ENCODE measurements around the gene KRTAP1-3.
"Not testable (repeated sequence)": the region's sequence is repeated elsewhere in the genome, so short reads cannot be mapped to it uniquely, and the experiment has no call there.

KRTAP1-3 gene

DNA sequence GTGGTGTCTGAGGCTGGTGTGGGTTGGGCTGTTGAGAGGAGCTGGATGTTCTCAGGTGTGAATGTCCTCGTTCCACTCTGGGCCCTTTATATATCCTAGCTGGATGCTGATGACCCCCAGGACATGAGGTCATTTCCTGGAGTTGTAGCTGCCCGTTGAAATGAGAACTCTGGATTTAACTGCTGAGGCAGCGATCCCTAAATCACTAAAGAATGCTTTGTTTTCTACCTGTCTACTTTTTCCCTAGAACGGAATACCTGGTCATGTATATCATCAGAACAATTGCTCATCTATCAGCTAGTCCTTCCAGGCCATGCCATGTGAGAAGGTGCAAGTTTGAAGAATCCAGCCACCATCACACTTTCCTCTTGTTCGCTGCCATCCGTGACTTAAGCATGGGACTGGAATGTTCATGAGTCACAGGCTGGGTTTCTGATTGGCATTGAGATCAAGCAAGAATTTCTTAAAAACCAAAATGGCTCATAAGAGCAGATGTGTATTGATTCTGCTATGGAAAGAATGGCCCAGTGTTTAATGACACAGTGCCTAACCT, 25.5 kb upstream of the KRTAP1-3 start, which contains the start of gene KRTAP2-3:
TSS of gene KRTAP2-3 (minus strand) at position 63 of the 553 bp plus-strand sequence. CDS start 64 bp downstream, outside the sequence.
- POLR2A ChIA-PET: no interaction called here
- no peak for DNase-seq (ENCODE audit: extremely low spot score)
- TF ChIP-seq CTBP1 (IDR thresholded peaks at IDR 0.05; ENCODE audit: borderline replicate concordance) (no peak), FOXK2 (IDR thresholded peaks at IDR 0.05) (no peak), FOXA1 (IDR thresholded peaks at IDR 0.05) (no peak), LEF1 (IDR thresholded peaks at IDR 0.05; ENCODE audit: borderline replicate concordance) (no peak), FOXM1 (IDR thresholded peaks at IDR 0.05; ENCODE audit: borderline replicate concordance) (no peak), ELF4 (IDR thresholded peaks at IDR 0.05) (no peak), SUZ12 (IDR thresholded peaks at IDR 0.05) (no peak), SP1 (IDR thresholded peaks at IDR 0.05) (no peak), HDGF (IDR thresholded peaks at IDR 0.05; ENCODE audit: borderline replicate concordance) (no peak), ZNF384 (IDR thresholded peaks at IDR 0.05) (no peak), L3MBTL2 (conservative IDR thresholded peaks at IDR 0.05) (no peak), BHLHE40 (IDR thresholded peaks at IDR 0.05; ENCODE audit: borderline replicate concordance) (no peak), NFRKB (IDR thresholded peaks at IDR 0.05) (no peak), TARDBP (IDR thresholded peaks at IDR 0.05) (no peak), ARNT (IDR thresholded peaks at IDR 0.05) (no peak)
- TF ChIP-seq, protein P1, sequence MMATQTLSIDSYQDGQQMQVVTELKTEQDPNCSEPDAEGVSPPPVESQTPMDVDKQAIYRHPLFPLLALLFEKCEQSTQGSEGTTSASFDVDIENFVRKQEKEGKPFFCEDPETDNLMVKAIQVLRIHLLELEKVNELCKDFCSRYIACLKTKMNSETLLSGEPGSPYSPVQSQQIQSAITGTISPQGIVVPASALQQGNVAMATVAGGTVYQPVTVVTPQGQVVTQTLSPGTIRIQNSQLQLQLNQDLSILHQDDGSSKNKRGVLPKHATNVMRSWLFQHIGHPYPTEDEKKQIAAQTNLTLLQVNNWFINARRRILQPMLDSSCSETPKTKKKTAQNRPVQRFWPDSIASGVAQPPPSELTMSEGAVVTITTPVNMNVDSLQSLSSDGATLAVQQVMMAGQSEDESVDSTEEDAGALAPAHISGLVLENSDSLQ (IDR thresholded peaks at IDR 0.05): no peak
- CTCF ChIA-PET: no interaction called here

DNA sequence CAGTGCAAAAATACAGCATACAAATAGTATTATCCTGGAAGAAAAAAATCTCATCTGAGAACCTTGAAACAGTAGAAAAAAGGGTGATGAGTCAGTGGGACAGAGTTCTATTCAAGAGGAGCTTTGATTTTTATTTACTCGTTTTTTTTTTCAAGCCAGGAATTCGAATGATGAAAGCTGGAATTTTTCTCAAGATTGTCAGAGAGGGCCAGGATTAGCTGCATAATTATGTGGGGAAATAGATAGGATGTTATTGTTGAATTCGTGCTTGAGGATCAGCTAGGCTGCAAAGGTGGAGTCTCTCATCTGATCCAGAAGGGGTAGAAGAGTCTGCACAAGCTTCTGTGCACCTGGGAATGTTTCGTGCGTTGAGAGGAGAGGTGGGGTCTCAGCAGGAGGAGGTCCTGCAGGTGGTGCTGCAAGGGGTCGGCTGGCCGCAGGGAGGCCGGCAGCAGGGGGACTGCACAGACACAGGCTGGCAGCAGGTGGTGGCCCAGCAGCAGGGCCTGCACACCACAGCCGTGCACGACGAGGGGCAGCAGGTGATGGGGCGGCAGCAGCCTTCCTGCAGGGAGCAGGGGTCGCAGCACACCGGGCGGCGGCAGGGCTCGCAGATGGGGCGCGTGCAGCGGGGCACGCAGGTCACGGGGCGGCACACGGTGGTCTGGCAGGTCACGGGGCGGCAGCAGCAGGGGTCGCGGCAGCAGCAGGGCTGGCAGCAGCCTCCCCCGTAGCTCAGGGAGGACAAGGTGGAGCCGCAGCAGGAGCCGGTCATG, 24.8 kb upstream of the KRTAP1-3 start:
- DNase-seq (ENCODE audit: extremely low spot score); POLR2A ChIA-PET: not testable (repeated sequence)

DNA sequence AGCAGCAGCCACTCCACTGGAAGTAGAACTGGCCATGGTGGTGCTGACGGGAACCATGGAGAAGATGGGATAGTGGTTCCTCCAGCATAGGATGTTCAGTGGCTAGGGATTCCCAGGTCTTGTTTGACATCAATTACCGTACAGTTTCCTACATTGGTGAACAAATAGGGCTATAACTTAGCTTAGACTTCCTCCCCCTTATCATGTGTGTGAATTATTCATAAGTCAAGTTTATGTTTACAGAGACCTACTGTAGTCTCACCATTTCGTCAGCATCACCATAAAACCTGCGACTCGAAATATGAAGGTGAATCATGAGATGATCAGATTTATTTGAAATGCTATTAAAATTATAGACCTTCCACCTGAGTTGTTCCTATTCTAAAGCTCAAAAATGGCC, 24.1 kb upstream of the KRTAP1-3 start:
- no peak for DNase-seq (ENCODE audit: extremely low spot score)
- POLR2A ChIA-PET: no interaction called here
- CTCF ChIA-PET: no interaction called here
- TF ChIP-seq CTBP1 (IDR thresholded peaks at IDR 0.05; ENCODE audit: borderline replicate concordance): no peak
- TF ChIP-seq FOXA1 (IDR thresholded peaks at IDR 0.05): no peak
- no peak for TF ChIP-seq ZNF384 (IDR thresholded peaks at IDR 0.05)
- TF ChIP-seq LEF1 (IDR thresholded peaks at IDR 0.05; ENCODE audit: borderline replicate concordance): no peak
- TF ChIP-seq, protein P1 (IDR thresholded peaks at IDR 0.05): no peak
- TF ChIP-seq FOXK2 (IDR thresholded peaks at IDR 0.05): no peak
- TF ChIP-seq ARNT (IDR thresholded peaks at IDR 0.05): no peak
- TF ChIP-seq HDGF (IDR thresholded peaks at IDR 0.05; ENCODE audit: borderline replicate concordance): no peak
- TF ChIP-seq SP1 (IDR thresholded peaks at IDR 0.05): no peak
- no peak for TF ChIP-seq TARDBP (IDR thresholded peaks at IDR 0.05)
- TF ChIP-seq NFRKB (IDR thresholded peaks at IDR 0.05): no peak
- no peak for TF ChIP-seq BHLHE40 (IDR thresholded peaks at IDR 0.05; ENCODE audit: borderline replicate concordance)
- no peak for TF ChIP-seq SUZ12 (IDR thresholded peaks at IDR 0.05)
- no peak for TF ChIP-seq ELF4 (IDR thresholded peaks at IDR 0.05)
- TF ChIP-seq L3MBTL2 (conservative IDR thresholded peaks at IDR 0.05): no peak
- TF ChIP-seq FOXM1 (IDR thresholded peaks at IDR 0.05; ENCODE audit: borderline replicate concordance): no peak

More for the DNA sequence above, 24.8 kb upstream of the KRTAP1-3 start:
- CTCF ChIA-PET: not testable (repeated sequence)

DNA sequence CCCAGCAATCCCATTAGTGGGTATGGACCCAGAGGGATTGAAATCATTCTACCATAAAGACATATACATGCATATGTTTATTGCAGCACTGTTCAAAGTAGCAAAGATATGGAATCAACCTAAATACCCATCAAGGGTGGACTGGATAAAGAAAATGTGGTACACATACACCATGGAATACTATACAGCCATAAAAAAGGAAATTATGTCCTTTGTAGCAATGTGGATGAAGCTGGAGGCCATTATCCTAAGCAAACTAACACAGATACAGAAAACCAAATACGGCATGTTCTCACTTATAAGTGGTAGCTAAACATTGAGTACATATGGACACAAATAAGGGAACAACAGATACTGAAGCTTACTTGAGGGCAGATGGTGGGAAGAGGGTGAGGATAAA, 22.9 kb upstream of the KRTAP1-3 start:
- TF ChIP-seq FOXA1 (IDR thresholded peaks at IDR 0.05) (no peak), HDGF (IDR thresholded peaks at IDR 0.05; ENCODE audit: borderline replicate concordance) (no peak), FOXM1 (IDR thresholded peaks at IDR 0.05; ENCODE audit: borderline replicate concordance) (no peak), SUZ12 (IDR thresholded peaks at IDR 0.05) (no peak)
- no peak for DNase-seq (ENCODE audit: extremely low spot score)
- POLR2A ChIA-PET: no interaction called here
- CTCF ChIA-PET: no interaction called here

DNA sequence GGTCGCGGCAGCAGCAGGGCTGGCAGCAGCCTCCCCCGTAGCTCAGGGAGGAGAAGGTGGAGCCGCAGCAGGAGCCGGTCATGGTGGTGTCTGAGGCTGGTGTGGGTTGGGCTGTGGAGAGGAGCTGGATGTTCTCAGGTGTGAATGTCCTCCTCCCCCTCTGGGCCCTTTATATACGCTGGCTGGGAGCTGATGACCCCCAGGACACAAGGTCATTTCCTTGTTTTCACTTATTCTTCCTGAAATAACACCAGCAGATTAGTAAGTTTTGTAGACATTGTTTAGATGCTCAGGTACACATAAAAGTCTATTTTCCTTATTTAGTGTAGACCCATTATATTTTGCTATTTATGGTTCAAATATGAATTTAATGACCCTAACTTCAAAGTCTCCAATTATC, 20.5 kb upstream of the KRTAP1-3 start, which contains the start of gene KRTAP2-2:
TSS of gene KRTAP2-2 (minus strand) at position 101 of the 400 bp plus-strand sequence. CDS start at position 82, 19 bp downstream.
- POLR2A ChIA-PET; CTCF ChIA-PET; DNase-seq (ENCODE audit: extremely low spot score): not testable (repeated sequence)

DNA sequence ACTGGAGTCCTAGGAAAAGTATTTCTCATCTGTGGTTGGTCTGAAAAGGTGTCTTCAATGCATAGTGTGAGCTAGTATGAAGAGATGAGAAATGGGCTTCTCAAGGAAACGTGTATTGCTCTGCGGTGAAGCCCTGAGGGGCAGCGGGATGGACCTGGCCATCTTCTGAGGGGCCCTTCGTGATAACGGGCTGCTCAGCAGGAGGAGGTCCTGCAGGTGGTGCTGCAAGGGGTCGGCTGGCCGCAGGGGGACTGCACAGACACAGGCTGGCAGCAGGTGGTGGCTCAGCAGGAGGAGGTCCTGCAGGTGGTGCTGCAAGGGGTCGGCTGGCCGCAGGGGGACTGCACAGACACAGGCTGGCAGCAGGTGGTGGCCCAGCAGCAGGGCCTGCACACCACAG, 19.9 kb upstream of the KRTAP1-3 start:
- POLR2A ChIA-PET; CTCF ChIA-PET; DNase-seq (ENCODE audit: extremely low spot score): not testable (repeated sequence)

DNA sequence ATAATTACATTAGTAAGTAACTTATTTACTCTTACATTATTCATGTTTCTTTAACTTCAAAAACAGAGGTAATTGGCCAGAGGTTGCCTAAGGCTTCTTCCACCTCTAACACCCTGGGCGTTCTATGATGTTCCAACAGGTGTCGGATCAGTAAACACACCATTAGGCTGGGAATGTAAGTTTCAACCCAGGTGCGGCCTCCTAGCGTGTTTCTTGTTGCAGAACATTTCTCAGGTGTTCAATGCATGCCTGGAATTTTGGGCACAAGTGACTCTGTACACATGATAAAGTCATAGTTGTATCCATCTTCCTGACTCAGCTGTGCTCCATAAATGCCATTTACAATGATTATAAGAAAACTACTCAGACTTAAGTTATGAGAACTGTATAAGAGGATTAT, 19.4 kb upstream of the KRTAP1-3 start:
- CTCF ChIA-PET: no interaction called here
- DNase-seq (ENCODE audit: extremely low spot score): no peak
- TF ChIP-seq BHLHE40 (IDR thresholded peaks at IDR 0.05; ENCODE audit: borderline replicate concordance) (no peak), FOXM1 (IDR thresholded peaks at IDR 0.05; ENCODE audit: borderline replicate concordance) (no peak), L3MBTL2 (conservative IDR thresholded peaks at IDR 0.05) (no peak), SUZ12 (IDR thresholded peaks at IDR 0.05) (no peak)
- POLR2A ChIA-PET: no interaction called here

DNA sequence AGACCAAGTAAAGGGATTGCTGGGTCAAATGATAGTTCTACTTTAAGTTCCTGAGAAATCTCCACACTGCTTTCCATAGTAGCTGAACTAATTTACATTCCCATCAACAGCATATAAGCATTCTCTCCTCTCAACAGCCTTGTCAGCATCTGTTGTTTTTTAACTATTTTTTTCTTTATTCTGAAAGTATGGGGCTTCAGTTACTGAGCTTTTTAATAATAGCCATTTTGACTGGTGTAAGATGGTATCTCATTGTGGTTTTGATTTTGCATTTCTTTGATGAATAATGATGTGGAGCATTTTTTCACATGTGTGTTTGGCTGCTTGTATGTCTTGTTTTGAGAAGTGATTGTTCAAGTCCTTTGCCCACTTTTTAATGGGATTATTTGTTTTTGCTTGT, 17.9 kb upstream of the KRTAP1-3 start:
- no peak for DNase-seq (ENCODE audit: extremely low spot score)
- TF ChIP-seq BHLHE40 (IDR thresholded peaks at IDR 0.05; ENCODE audit: borderline replicate concordance) (no peak), HDGF (IDR thresholded peaks at IDR 0.05; ENCODE audit: borderline replicate concordance) (no peak), TARDBP (IDR thresholded peaks at IDR 0.05) (no peak), FOXK2 (IDR thresholded peaks at IDR 0.05) (no peak), L3MBTL2 (conservative IDR thresholded peaks at IDR 0.05) (no peak), ELF4 (IDR thresholded peaks at IDR 0.05) (no peak), LEF1 (IDR thresholded peaks at IDR 0.05; ENCODE audit: borderline replicate concordance) (no peak), SP1 (IDR thresholded peaks at IDR 0.05) (no peak), ZNF384 (IDR thresholded peaks at IDR 0.05) (no peak), FOXA1 (IDR thresholded peaks at IDR 0.05) (no peak)
- TF ChIP-seq, protein P1 (IDR thresholded peaks at IDR 0.05): no peak
- ChIA-PET CTCF (no interaction called here), POLR2A (no interaction called here)

Measured in HEK293T (cell line).